Suprapubic skin (tissue), 4 donors: ENCODE measurements around the gene FOXK1. TPM values are rescaled to one million over a fixed set of nuclear protein-coding genes. Genes with fewer than 3 reads are reported as not detected.
A peak's percentile ranks its signal among the peaks of the same experiment; 100 is the strongest.

Experiments used
- DNase-seq, 2 donors: peaks; one replicate each; pipeline ENCODE4 v3.0.0-alpha.2; 2019; ENCODE audit warnings: low spot score in 2 of 2
- H3K27ac ChIP-seq: fragments of 200-600 bp; sonication (generic); one replicate; pipeline ENCODE4 v1.5.1; 2019
- H3K27me3 ChIP-seq: fragments of 200-600 bp; sonication (generic); one replicate; pipeline ENCODE4 v1.5.1; 2019
- H3K36me3 ChIP-seq: fragments of 200-600 bp; sonication (generic); one replicate; pipeline ENCODE4 v1.5.1; 2019
- H3K4me1 ChIP-seq: fragments of 200-600 bp; sonication (generic); one replicate; pipeline ENCODE4 v1.5.1; 2019
- H3K4me3 ChIP-seq: fragments of 200-600 bp; sonication (generic); one replicate; pipeline ENCODE4 v1.5.1; 2019; ENCODE audit warnings: mild to moderate bottlenecking
- H3K9me3 ChIP-seq: fragments of 200-600 bp; sonication (generic); one replicate; pipeline ENCODE4 v1.5.1; 2019
- CTCF ChIP-seq, 2 donors: fragments of 200-600 bp in 1 of 2; fragments of 450-650 bp in 1 of 2; sonication (generic) in 1 of 2; IDR thresholded peaks; one replicate each; pipeline ENCODE4 v1.5.1; 2016 to 2019; ENCODE audit warnings: antibody characterized with exemption in 2 of 2, mild to moderate bottlenecking in 1 of 2, moderate library complexity in 1 of 2
- EP300 ChIP-seq: sonication (generic); formaldehyde crosslinking; IDR thresholded peaks from one replicate; pipeline ENCODE4 v1.6.1; 2017; ENCODE audit warnings: antibody characterized with exemption
- POLR2A ChIP-seq, 2 donors: fragments of 450-650 bp; IDR thresholded peaks; one replicate each; pipeline ENCODE4 v1.6.1; 2017; ENCODE audit warnings: antibody characterized with exemption in 2 of 2, mild to moderate bottlenecking in 2 of 2, moderate library complexity in 2 of 2
- POLR2AphosphoS5 ChIP-seq, 3 donors: sonication (generic); formaldehyde crosslinking; IDR thresholded peaks; one replicate each; pipeline ENCODE4 v1.6.1; 2017; ENCODE audit warnings: antibody characterized with exemption in 3 of 3
- WGBS: methylation state at CpG from one replicate; pipeline ENCODE4 v1.1.5; 2018; 5-methylcytosine and 5-hydroxymethylcytosine counted together
- total RNA-seq, 4 donors: library from RNA; depleted of rRNA; stranded (reverse); fragments of >200 nt; gene quantifications; one replicate each; pipeline ENCODE4 v1.1.0, GENCODE V29; 2016

Gene FOXK1
- total RNA-seq, 4 donors from 2014 or later: 37.5 to 68.5 (median 46.6) TPM

GRCh38 chr7:4765776-4766490 is 83.8 kb downstream of the FOXK1 start:
- Histone ChIP-seq H3K27me3 (no peaks in the 10 kb centered on the region), H3K36me3 (peaks cover 49% of the 10 kb centered on the region), H3K4me1 (peaks cover 9% of the 10 kb centered on the region), H3K9me3 (no peaks in the 10 kb centered on the region), H3K4me3 (no peak overlapping the region), H3K27ac (no peak overlapping the region)
- 90% methylated on average over 21 of the region's 23 CpGs for WGBS
- no peak for TF ChIP-seq POLR2A (IDR thresholded peaks at IDR 0.05)
- no peak for TF ChIP-seq CTCF (IDR thresholded peaks at IDR 0.05)
- TF ChIP-seq EP300: no peak
- no peak for TF ChIP-seq POLR2AphosphoS5 (IDR thresholded peaks at IDR 0.05)
- DNase-seq: no peak

GRCh38 chr7:4766666-4767519 is 84.8 kb downstream of the FOXK1 start:
- WGBS: 89% methylated on average over 35 of the region's 37 CpGs
- Histone ChIP-seq H3K4me3 (no peak overlapping the region), H3K27ac (no peak overlapping the region), H3K27me3 (no peaks in the 10 kb centered on the region), H3K9me3 (no peaks in the 10 kb centered on the region), H3K4me1 (peaks cover 7% of the 10 kb centered on the region), H3K36me3 (peaks cover 46% of the 10 kb centered on the region)
- TF ChIP-seq POLR2A (IDR thresholded peaks at IDR 0.05): no peak
- TF ChIP-seq EP300: no peak
- no peak for TF ChIP-seq CTCF (IDR thresholded peaks at IDR 0.05)
- no peak for TF ChIP-seq POLR2AphosphoS5 (IDR thresholded peaks at IDR 0.05)
- DNase-seq: peak in 1 of 2 donors; percentile 76

- Histone ChIP-seq H3K36me3 (peaks cover 29% of the 10 kb centered on the region), H3K4me3 (no peak overlapping the region), H3K4me1 (no peaks in the 10 kb centered on the region), H3K27me3 (no peaks in the 10 kb centered on the region), H3K9me3 (no peaks in the 10 kb centered on the region), H3K27ac (no peak overlapping the region)
- TF ChIP-seq POLR2A (IDR thresholded peaks at IDR 0.05) (no peak), CTCF (IDR thresholded peaks at IDR 0.05) (no peak), EP300 (no peak), POLR2AphosphoS5 (IDR thresholded peaks at IDR 0.05) (no peak)
- 89% methylated on average over 27 of the region's 27 CpGs for WGBS
- DNase-seq: peak in 1 of 2 donors; percentile 69
Measured at GRCh38 chr7:4768597-4769569, 86.8 kb downstream of the FOXK1 start.

GRCh38 chr7:4769761-4770160 is 87.7 kb downstream of the FOXK1 start:
- Histone ChIP-seq H3K27me3 (no peaks in the 10 kb centered on the region), H3K4me1 (peaks cover 8% of the 10 kb centered on the region), H3K4me3 (no peak overlapping the region), H3K27ac (no peak overlapping the region), H3K9me3 (no peaks in the 10 kb centered on the region), H3K36me3 (peaks cover 20% of the 10 kb centered on the region)
- 71% methylated on average over 7 of the region's 7 CpGs for WGBS
- TF ChIP-seq EP300 (no peak), POLR2A (IDR thresholded peaks at IDR 0.05) (no peak), CTCF (IDR thresholded peaks at IDR 0.05) (no peak)
- no peak for DNase-seq
